Lower leg skin (tissue), 3 donors: ENCODE results near the gene ACBD3.

ENCODE experiments used
- POLR2A ChIP-seq, 2 donors: fragments of 450-650 bp; IDR thresholded peaks; one replicate each; pipeline ENCODE4 v1.6.1; 2016 to 2017; ENCODE audit warnings: antibody characterized with exemption in 2 of 2, mild to moderate bottlenecking in 1 of 2, moderate library complexity in 1 of 2
- TF ChIP-seq, protein P1 (sequence below), 3 donors: fragments of 450-650 bp; IDR thresholded peaks; one replicate each; pipeline ENCODE4 v1.5.1; 2016; ENCODE audit warnings: antibody characterized with exemption in 3 of 3, mild to moderate bottlenecking in 3 of 3, moderate library complexity in 2 of 3

DNA sequence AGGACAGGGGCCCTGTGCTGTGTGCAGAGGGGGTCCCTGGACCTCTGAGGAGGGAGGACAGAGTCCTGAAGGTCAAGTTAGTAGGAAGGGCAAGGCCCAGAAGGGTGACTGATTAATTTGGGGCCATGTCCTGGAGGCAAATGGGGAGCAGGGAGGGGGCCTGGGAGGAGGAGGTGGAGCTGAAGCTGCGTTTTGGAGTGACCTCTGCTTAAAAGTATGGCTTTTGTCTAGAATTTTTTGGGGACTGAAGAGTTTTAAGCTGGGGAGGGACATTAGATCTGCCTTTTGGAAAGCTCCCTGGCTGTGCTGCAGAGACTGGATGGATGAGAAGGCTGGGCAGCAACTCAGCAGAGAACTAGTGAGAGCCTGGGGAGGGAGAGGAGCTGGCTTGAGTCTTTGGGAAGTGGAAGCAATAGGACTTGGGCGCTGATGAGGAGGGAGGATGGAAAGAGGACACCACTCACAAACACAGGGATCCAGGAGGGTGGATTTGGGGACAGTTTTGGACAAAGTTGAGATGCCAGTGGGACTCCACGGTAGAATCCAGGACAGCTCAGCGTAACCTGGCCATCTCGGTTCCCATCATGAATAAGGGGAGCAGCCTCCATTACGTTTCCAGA is 52.9 kb downstream of the ACBD3 start:
- TF ChIP-seq, protein P1, sequence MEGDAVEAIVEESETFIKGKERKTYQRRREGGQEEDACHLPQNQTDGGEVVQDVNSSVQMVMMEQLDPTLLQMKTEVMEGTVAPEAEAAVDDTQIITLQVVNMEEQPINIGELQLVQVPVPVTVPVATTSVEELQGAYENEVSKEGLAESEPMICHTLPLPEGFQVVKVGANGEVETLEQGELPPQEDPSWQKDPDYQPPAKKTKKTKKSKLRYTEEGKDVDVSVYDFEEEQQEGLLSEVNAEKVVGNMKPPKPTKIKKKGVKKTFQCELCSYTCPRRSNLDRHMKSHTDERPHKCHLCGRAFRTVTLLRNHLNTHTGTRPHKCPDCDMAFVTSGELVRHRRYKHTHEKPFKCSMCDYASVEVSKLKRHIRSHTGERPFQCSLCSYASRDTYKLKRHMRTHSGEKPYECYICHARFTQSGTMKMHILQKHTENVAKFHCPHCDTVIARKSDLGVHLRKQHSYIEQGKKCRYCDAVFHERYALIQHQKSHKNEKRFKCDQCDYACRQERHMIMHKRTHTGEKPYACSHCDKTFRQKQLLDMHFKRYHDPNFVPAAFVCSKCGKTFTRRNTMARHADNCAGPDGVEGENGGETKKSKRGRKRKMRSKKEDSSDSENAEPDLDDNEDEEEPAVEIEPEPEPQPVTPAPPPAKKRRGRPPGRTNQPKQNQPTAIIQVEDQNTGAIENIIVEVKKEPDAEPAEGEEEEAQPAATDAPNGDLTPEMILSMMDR (IDR thresholded peaks at IDR 0.05): no peak
- TF ChIP-seq POLR2A (IDR thresholded peaks at IDR 0.05): no peak
